Stimulated activated CD4-positive, alpha-beta T cell treated with anti-CD3 and anti-CD28 coated beads, Interleukin-1b, Interleukin-23, amount 100 ng/mL, for 1 hour (primary cell): ENCODE measurements around the gene DUS1L.

Source experiments
- DNase-seq, 2 donors: peaks; one replicate each; pipeline ENCODE4 v3.0.0-alpha.2; 2020; ENCODE audit warnings: low read depth in 2 of 2

DUS1L gene

GRCh38 chr17:82076018-82076784 is 10.6 kb upstream of the DUS1L start:
- DNase-seq = no peak

GRCh38 chr17:82073446-82073845 is 7.8 kb upstream of the DUS1L start:
- no peak for DNase-seq

- no peak for DNase-seq
Measured at GRCh38 chr17:82072827-82073226, 7.2 kb upstream of the DUS1L start.

- no peak for DNase-seq
Measured at GRCh38 chr17:82070611-82071010, 5.0 kb upstream of the DUS1L start.

- DNase-seq = no peak
Measured at GRCh38 chr17:82065193-82065637, 389 bp downstream of the DUS1L start.

GRCh38 chr17:82064433-82065192 is 991 bp downstream of the DUS1L start:
- no peak for DNase-seq

GRCh38 chr17:82063424-82064415 is 1.9 kb downstream of the DUS1L start:
- no peak for DNase-seq

- DNase-seq = no peak
Measured at GRCh38 chr17:82062984-82063368, 2.6 kb downstream of the DUS1L start.

- DNase-seq = no peak
Measured at GRCh38 chr17:82062076-82062983, 3.3 kb downstream of the DUS1L start.

GRCh38 chr17:82061047-82061925 is 4.3 kb downstream of the DUS1L start:
- no peak for DNase-seq

- DNase-seq = no peak
Measured at GRCh38 chr17:82060614-82061013, 5.0 kb downstream of the DUS1L start.

- no peak for DNase-seq
Measured at GRCh38 chr17:82060001-82060380, 5.6 kb downstream of the DUS1L start.

- no peak for DNase-seq
Measured at GRCh38 chr17:82059272-82060000, 6.2 kb downstream of the DUS1L start.

- no peak for DNase-seq
Measured at GRCh38 chr17:82058855-82059249, 6.8 kb downstream of the DUS1L start.

- DNase-seq = no peak
Measured at GRCh38 chr17:82058230-82058854, 7.3 kb downstream of the DUS1L start.

- no peak for DNase-seq
Measured at GRCh38 chr17:82056729-82057621, 8.6 kb downstream of the DUS1L start.

- DNase-seq = no peak
Measured at GRCh38 chr17:82055965-82056728, 9.5 kb downstream of the DUS1L start.
